Endothelial cell (in vitro differentiated cells): Measurements from ENCODE around the gene SOCS3. TPM values are rescaled to one million over a fixed set of nuclear protein-coding genes. Genes with fewer than 3 reads are reported as not detected.

Experiments
- DNase-seq: peaks from one replicate; pipeline ENCODE4 v3.0.0; 2021; ENCODE audit warnings: low spot score
- H3K27ac Mint-ChIP-seq: one replicate; pipeline ENCODE4 v1.8.0; 2021; ENCODE audit warnings: mixed read lengths, inconsistent platforms; ENCODE audit not compliant: unreplicated experiment
- H3K27me3 Mint-ChIP-seq: one replicate; pipeline ENCODE4 v1.8.0; 2021; ENCODE audit warnings: mild to moderate bottlenecking, moderate library complexity, mixed read lengths, inconsistent platforms; ENCODE audit not compliant: unreplicated experiment
- H3K36me3 Mint-ChIP-seq: one replicate; pipeline ENCODE4 v1.8.0; 2021; ENCODE audit warnings: mild to moderate bottlenecking, low read depth, mixed read lengths, inconsistent platforms; ENCODE audit not compliant: unreplicated experiment
- H3K4me1 Mint-ChIP-seq: one replicate; pipeline ENCODE4 v1.8.0; 2021; ENCODE audit warnings: mild to moderate bottlenecking, mixed read lengths, inconsistent platforms; ENCODE audit not compliant: unreplicated experiment
- H3K4me3 Mint-ChIP-seq: one replicate; pipeline ENCODE4 v1.8.0; 2021; ENCODE audit warnings: mild to moderate bottlenecking, mixed read lengths, inconsistent platforms; ENCODE audit not compliant: unreplicated experiment
- H3K9me3 Mint-ChIP-seq: one replicate; pipeline ENCODE4 v1.8.0; 2021; ENCODE audit warnings: mixed read lengths, inconsistent platforms; ENCODE audit not compliant: unreplicated experiment
- CTCF ChIP-seq: fragments of 200-600 bp; sonication (generic); IDR thresholded peaks from one replicate; pipeline ENCODE4 v1.5.0; 2021; ENCODE audit warnings: antibody characterized with exemption; ENCODE audit not compliant: unreplicated experiment
- total RNA-seq: library from RNA; stranded (reverse); fragmentation: NEBNext Ultra II Directional; extraction: Animal tissue kit (Norgen Biotek cat#: 25700); gene quantifications from one replicate; pipeline ENCODE4 v1.2.1, GENCODE V29; 2021; ENCODE audit not compliant: unreplicated experiment

SOCS3 gene
- total RNA-seq, 1 donor from 2014 or later = 30.2 TPM

GRCh38 chr17:78307887-78308638 lies 51.8 kb downstream of the SOCS3 start:
- Mint-ChIP-seq H3K27ac (no peak overlapping the region), H3K4me1 (peaks cover 10% of the 10 kb centered on the region), H3K4me3 (no peak overlapping the region), H3K27me3 (peaks cover 4% of the 10 kb centered on the region), H3K36me3 (no peaks in the 10 kb centered on the region), H3K9me3 (no peaks in the 10 kb centered on the region)
- no peak for TF ChIP-seq CTCF
- no peak for DNase-seq

- Mint-ChIP-seq H3K9me3 (no peaks in the 10 kb centered on the region), H3K27me3 (peaks cover 2% of the 10 kb centered on the region), H3K27ac (no peak overlapping the region), H3K4me3 (no peak overlapping the region), H3K4me1 (peaks cover 10% of the 10 kb centered on the region), H3K36me3 (no peaks in the 10 kb centered on the region)
- DNase-seq = no peak
- TF ChIP-seq CTCF = no peak
Observed at GRCh38 chr17:78306913-78307312, 53.0 kb downstream of the SOCS3 start.

Other genes starting within 250 kb of the SOCS3 start
- gene TMC6, start 231.3 kb downstream of the SOCS3 start, total RNA-seq = 292 TPM
- gene TMC8, start 229.3 kb downstream of the SOCS3 start, total RNA-seq = 55.8 TPM
- not detected for gene C17orf99, start 213.7 kb downstream of the SOCS3 start, total RNA-seq
- gene SYNGR2, start 191.5 kb downstream of the SOCS3 start, total RNA-seq = 72.6 TPM
- gene TK1, start 173.0 kb downstream of the SOCS3 start, total RNA-seq = 23.8 TPM
- gene AFMID, start 172.7 kb downstream of the SOCS3 start, total RNA-seq = 135 TPM
- 22.0 TPM for gene BIRC5, start 145.8 kb downstream of the SOCS3 start, total RNA-seq
- 21.1 TPM for gene TMEM235, start 128.4 kb downstream of the SOCS3 start, total RNA-seq
- 85.5 TPM for gene PGS1, start 18.6 kb upstream of the SOCS3 start, total RNA-seq
- gene DNAH17, start 217.3 kb upstream of the SOCS3 start, total RNA-seq = 1.0 TPM